K562 (cell line): ENCODE results near the gene HPS5. TPM values are rescaled to one million over a fixed set of nuclear protein-coding genes. Genes with fewer than 3 reads are reported as not detected.

Experiments used
- ATAC-seq: fragments of 200-7000 bp; cut with Tn5 transposase; 3 replicates; pipeline ENCODE4 v1.9.1; 2020; ENCODE audit warnings: moderate library complexity
- BruUV-seq: library from RNA; stranded (reverse); fragments of 400-500 nt; replicated peaks from 2 replicates; lab custom pipeline; 2021; lab: Mats Ljungman, UMichigan
- CTCF ChIA-PET: fragments of 300-600 bp; formaldehyde crosslinking; extraction: SDS; loops from one replicate; lab custom pipeline; 2021; ENCODE audit warnings: low intra/inter-chr PET ratio; lab: Yijun Ruan, JAX
- POLR2A ChIA-PET: fragments of 300-600, 350-650 bp; sonication (Branson Sonifier 250); formaldehyde crosslinking; extraction: SDS; loops from one replicate; lab custom pipeline; 2021; ENCODE audit warnings: antibody characterized with exemption, inconsistent platforms; lab: Yijun Ruan, JAX
- DNase-seq, 4 experiments: peaks; one replicate each; pipeline versions ENCODE4 v3.0.0 to v3.0.0-alpha.2; 2011 to 2018; ENCODE audit warnings: low spot score in 3 of 4, mixed read lengths in 3 of 4; ENCODE audit errors: extremely low read depth in 1 of 4
- FAIRE-seq: peaks from 2 replicates; lab custom pipeline; 2011; peaks lifted over from hg19 to GRCh38; lab: Jason Lieb, UNC
- H2AFZ ChIP-seq: 2 replicates; pipeline ENCODE4 v1.6.0; 2011; ENCODE audit warnings: low read depth, low read length, control low read depth, inconsistent platforms
- H3K27ac ChIP-seq: fragments of 200-600 bp; 3 replicates; pipeline ENCODE4 v1.8.0; 2011; ENCODE audit warnings: low read depth, mild to moderate bottlenecking, control low read depth, inconsistent platforms, low read length, moderate library complexity, mixed read lengths; ENCODE audit errors: extremely low read depth
- H3K27me3 ChIP-seq, 2 experiments: fragments of 300-600 bp in 1 of 2; 2 replicates in 1 of 2; 3 replicates in 1 of 2; pipeline versions ENCODE4 v1.6.0 to v1.8.0; 2011; ENCODE audit warnings: inconsistent platforms in 2 of 2, low read length in 2 of 2, mild to moderate bottlenecking in 1 of 2, mixed read lengths in 1 of 2, moderate library complexity in 1 of 2; ENCODE audit not compliant: control insufficient read depth in 2 of 2, insufficient read depth in 2 of 2
- H3K36me3 ChIP-seq: fragments of 300-600 bp; 3 replicates; pipeline ENCODE4 v1.8.0; 2011; ENCODE audit warnings: mild to moderate bottlenecking, low read length, inconsistent platforms; ENCODE audit not compliant: control insufficient read depth, insufficient read depth
- H3K4me1 ChIP-seq, 2 experiments: fragments of 200-600 bp in 1 of 2; replicated peaks in 1 of 2; 2 replicates in 1 of 2; 3 replicates in 1 of 2; pipeline versions ENCODE4 v1.5.1 to v1.8.0; 2011; ENCODE audit warnings: inconsistent platforms in 2 of 2, low read length in 2 of 2, mild to moderate bottlenecking in 1 of 2, mixed read lengths in 1 of 2, moderate library complexity in 1 of 2; ENCODE audit not compliant: control insufficient read depth in 2 of 2, insufficient read depth in 2 of 2
- H3K4me2 ChIP-seq: 2 replicates; pipeline ENCODE4 v1.6.1; 2011; ENCODE audit warnings: low read length, control low read depth, inconsistent platforms, mixed read lengths; ENCODE audit not compliant: insufficient read depth
- H3K4me3 ChIP-seq: fragments of 200-600 bp; sonication (generic), shearing (Covaris generic); 2 replicates; pipeline ENCODE4 v1.5.1; 2016; ENCODE audit warnings: control low read depth, inconsistent platforms
- H3K79me2 ChIP-seq: fragments of 200-600 bp; 3 replicates; pipeline ENCODE4 v1.8.0; 2011; ENCODE audit warnings: low read length, inconsistent platforms; ENCODE audit not compliant: control insufficient read depth, insufficient read depth
- H3K9ac ChIP-seq, 2 experiments: 2 replicates each; pipeline versions ENCODE4 v1.6.0 to v1.6.1; 2011; ENCODE audit warnings: low read depth in 2 of 2, low read length in 2 of 2, control low read depth in 1 of 2, inconsistent platforms in 1 of 2, mild to moderate bottlenecking in 1 of 2, mixed read lengths in 1 of 2; ENCODE audit not compliant: insufficient read depth in 1 of 2
- H3K9me1 ChIP-seq: one replicate; pipeline ENCODE4 v1.6.0; 2011; ENCODE audit warnings: inconsistent platforms, mild to moderate bottlenecking, low read length, moderate library complexity; ENCODE audit not compliant: control insufficient read depth, insufficient read depth
- H3K9me3 ChIP-seq: replicated peaks from 2 replicates; pipeline ENCODE4 v1.5.1; 2011; ENCODE audit warnings: low read depth, low read length, inconsistent platforms; ENCODE audit not compliant: control insufficient read depth, insufficient read depth
- H4K20me1 ChIP-seq: replicated peaks from 2 replicates; pipeline ENCODE4 v1.6.1; 2011; ENCODE audit warnings: low read length, inconsistent platforms, mixed read lengths; ENCODE audit not compliant: control insufficient read depth, insufficient read depth
- BHLHE40 ChIP-seq: IDR thresholded peaks from 2 replicates; pipeline ENCODE4 v1.6.1; 2011; ENCODE audit warnings: low read length, improper control_type of control experiment
- BRF1 ChIP-seq: IDR thresholded peaks from 3 replicates; pipeline ENCODE4 v1.6.1; 2011; ENCODE audit warnings: borderline replicate concordance, mild to moderate bottlenecking; ENCODE audit not compliant: insufficient read length; ENCODE audit errors: extremely low read depth
- CBFB ChIP-seq: sonication (generic); formaldehyde crosslinking; IDR thresholded peaks from 2 replicates; pipeline ENCODE4 v1.4.0; 2020; ENCODE audit warnings: mild to moderate bottlenecking, missing genetic modification reagents
- CREB1 ChIP-seq, 2 experiments: sonication (generic) in 1 of 2; formaldehyde crosslinking in 1 of 2; IDR thresholded peaks; 2 replicates each; pipeline versions ENCODE4 v1.6.1 to v1.8.0; 2012 to 2022; ENCODE audit warnings: inconsistent platforms in 1 of 2, mild to moderate bottlenecking in 1 of 2, missing genetic modification reagents in 1 of 2, moderate library complexity in 1 of 2
- EWSR1 ChIP-seq: fragments of 450-650 bp; IDR thresholded peaks from 2 replicates; pipeline ENCODE4 v1.6.1; 2018; ENCODE audit warnings: borderline replicate concordance, mild to moderate bottlenecking, low read depth, moderate library complexity; ENCODE audit not compliant: partially characterized antibody
- HDAC2 ChIP-seq: fragments of 450-650 bp; IDR thresholded peaks from 2 replicates; pipeline ENCODE4 v1.6.1; 2016; ENCODE audit warnings: mild to moderate bottlenecking
- POLR2B ChIP-seq: fragments of 450-650 bp; IDR thresholded peaks from 2 replicates; pipeline ENCODE4 v1.6.1; 2018; ENCODE audit warnings: low read depth; ENCODE audit not compliant: partially characterized antibody
- ZFX ChIP-seq: sonication (generic); formaldehyde crosslinking; IDR thresholded peaks from 2 replicates; pipeline ENCODE4 v1.8.0; 2022; ENCODE audit warnings: mild to moderate bottlenecking, missing genetic modification reagents, moderate library complexity
- ZNF134 ChIP-seq: fragments of 250-450 bp; sonication (Bioruptor Pico); conservative IDR thresholded peaks from 2 replicates; pipeline ENCODE4 v1.4.0; 2020
- WGBS: fragments of 100-300 bp; shearing (Covaris generic); methylation state at CpG from one replicate; pipeline ENCODE4 v1.1.6; 2016; ENCODE audit warnings: low coverage, mixed read lengths; ENCODE audit not compliant: insufficient coverage; ENCODE audit errors: missing lambda C conversion rate; 5-methylcytosine and 5-hydroxymethylcytosine counted together
- in situ Hi-C: fragments of 300-500 bp; cut with MboI; formaldehyde crosslinking; loops from 4 replicates; pipeline ENCODE4 v1.15.0; 2018; ENCODE audit warnings: inconsistent platforms, mixed read lengths
- intact Hi-C: fragments of 100-400 bp; cut with micrococcal nuclease; formaldehyde crosslinking; loops from 2 replicates; pipeline ENCODE4 v1.14.2; 2022
- polyA plus RNA-seq, 8 experiments: library from polyadenylated mRNA; depleted of rRNA in 4 of 8; stranded (reverse) in 5 of 8; unstranded in 3 of 8; fragments of >200 nt; fragmentation: Nextera tagmentation in 2 of 8; fragmentation: Illumina TruSeq in 1 of 8; extraction: Ambion mirVana in 2 of 8; extraction: Trizol in 1 of 8; gene quantifications; 2 replicates each; pipeline versions ENCODE4 v1.2.1 to v1.2.3, GENCODE V29; 2011 to 2014; ENCODE audit warnings: inconsistent platforms in 1 of 8, missing spikeins in 1 of 8
- total RNA-seq, 7 experiments: library from RNA; depleted of rRNA in 6 of 7; stranded (reverse); fragments of >200 nt in 6 of 7; fragmentation: Illumina TruSeq in 2 of 7; extraction: Trizol in 2 of 7; gene quantifications; 2 replicates each; pipeline versions ENCODE4 v1.2.1 to v1.2.3, GENCODE V29; 2011 to 2021; ENCODE audit warnings: low replicate concordance in 1 of 7
- TF ChIP-seq, protein P1 (sequence below), 2 experiments: IDR thresholded peaks in 1 of 2; conservative IDR thresholded peaks in 1 of 2; 2 replicates each; pipeline ENCODE4 v1.6.1; 2016; ENCODE audit warnings: low read depth in 2 of 2, mild to moderate bottlenecking in 1 of 2, missing compliant biosample characterization in 1 of 2, missing genetic modification characterization in 1 of 2, moderate library complexity in 1 of 2
- TF ChIP-seq, protein P2 (sequence below): fragments of 250-450 bp; sonication (Bioruptor Pico); IDR thresholded peaks from 2 replicates; pipeline ENCODE4 v1.8.0; 2021; ENCODE audit warnings: mild to moderate bottlenecking, moderate library complexity

Gene HPS5
- total and polyA plus RNA-seq, 9 of the 15 experiments (the other 6 are each of a cell fraction or from before 2014, with no cell fraction given): 12.2 to 28.1 (median 16.8) TPM

DNA sequence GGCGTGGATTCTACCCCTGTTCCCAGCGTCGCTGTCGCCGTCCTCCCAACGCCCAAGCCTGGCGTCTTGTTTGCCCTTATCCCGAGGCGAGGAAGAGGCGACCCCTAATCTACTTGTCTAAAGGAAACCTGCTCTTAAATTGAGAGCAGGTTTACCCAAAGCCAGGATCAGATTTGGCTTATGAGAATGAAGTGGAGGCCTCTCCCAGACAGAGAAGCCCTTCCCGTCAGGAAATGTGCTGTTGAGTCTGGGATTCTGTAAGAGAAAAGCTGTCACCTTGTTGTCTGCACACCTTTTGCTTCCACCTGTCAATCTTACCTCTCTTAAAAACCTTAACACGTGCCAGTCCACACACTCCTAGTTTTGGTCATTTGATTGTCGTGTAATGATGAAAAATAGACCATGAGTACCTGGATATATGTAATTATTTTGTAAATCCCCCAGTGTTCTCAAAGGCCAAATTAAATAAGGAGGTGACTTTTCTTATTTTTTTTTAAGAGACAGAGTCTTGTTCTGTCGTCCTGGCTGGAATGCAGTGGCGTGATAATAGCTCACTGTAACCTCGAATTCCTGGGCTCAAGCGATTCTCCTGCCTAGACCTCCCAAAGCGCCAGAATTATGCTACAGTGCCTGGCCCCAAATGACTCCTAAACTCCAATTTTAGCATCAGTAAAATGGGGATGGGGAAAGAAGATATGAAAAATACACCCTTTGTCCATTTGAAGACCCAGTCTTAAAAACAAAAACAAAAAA, 1.1 kb upstream of the HPS5 start:
- Histone ChIP-seq H3K9me3 (no peaks in the 10 kb centered on the region), H3K27me3 (no peaks in the 10 kb centered on the region; a peak in 1 of 5 replicates), H3K4me3 (peak overlapping the region; percentile 59), H3K9me1 (no peaks in the 10 kb centered on the region), H3K4me1 (peaks cover 6 to 28% of the 10 kb centered on the region in 2 experiments; a peak in 4 of 5 replicates), H3K4me2 (peak overlapping the region; percentile 96), H3K27ac (peak overlapping the region; percentile 96), H3K36me3 (peaks cover 37% of the 10 kb centered on the region), H3K79me2 (peaks cover 96% of the 10 kb centered on the region), H4K20me1 (no peaks in the 10 kb centered on the region), H3K9ac (peak overlapping the region; percentile 91 to 95), H2AFZ (peak overlapping the region; percentile 98; the same call in 1 of the 2 replicates)
- FAIRE-seq: peak; percentile 29
- WGBS: under 1% methylated on average over 14 of the region's 18 CpGs
- POLR2A ChIA-PET: interaction anchor here (0.9 to 1.5 kb wide), 4 partner anchors 11 to 204 kb away, joined by 3 read pairs; partner anchors contain the start of gene TSG101
- peak in 1 of 4 experiments; percentile 27 for DNase-seq
- TSS peak; percentile 47 for BruUV-seq
- intact Hi-C loops (loop anchor here (5.0 kb wide), 1 partner anchor 204 kb away; the partner anchor contains the start of gene TSG101), in situ Hi-C loops (no loop called here)
- CTCF ChIA-PET: no interaction called here
- no peak for ATAC-seq
- TF ChIP-seq EWSR1 (no peak), BRF1 (no peak), HDAC2 (no peak), ZFX (CRISPR knock-in tag) (no peak), BHLHE40 (0 out of 2 replicates have a peak, but pooled peaks have one; percentile 29), CBFB (no peak), CREB1 (IDR thresholded peaks at IDR 0.05) (no peak), CREB1 (CRISPR knock-in tag; IDR thresholded peaks at IDR 0.05) (no peak), POLR2B (no peak), ZNF134 (CRISPR knock-in tag) (no peak)
- TF ChIP-seq, protein P1, sequence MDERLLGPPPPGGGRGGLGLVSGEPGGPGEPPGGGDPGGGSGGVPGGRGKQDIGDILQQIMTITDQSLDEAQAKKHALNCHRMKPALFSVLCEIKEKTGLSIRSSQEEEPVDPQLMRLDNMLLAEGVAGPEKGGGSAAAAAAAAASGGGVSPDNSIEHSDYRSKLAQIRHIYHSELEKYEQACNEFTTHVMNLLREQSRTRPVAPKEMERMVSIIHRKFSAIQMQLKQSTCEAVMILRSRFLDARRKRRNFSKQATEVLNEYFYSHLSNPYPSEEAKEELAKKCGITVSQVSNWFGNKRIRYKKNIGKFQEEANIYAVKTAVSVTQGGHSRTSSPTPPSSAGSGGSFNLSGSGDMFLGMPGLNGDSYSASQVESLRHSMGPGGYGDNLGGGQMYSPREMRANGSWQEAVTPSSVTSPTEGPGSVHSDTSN (CRISPR knock-in tag; IDR thresholded peaks at IDR 0.05; ENCODE audit: low read depth): no peak
- TF ChIP-seq, protein P1 (tag; conservative IDR thresholded peaks at IDR 0.05; ENCODE audit: low read depth): 0 out of 2 replicates have a peak, but pooled peaks have one; percentile 6
- TF ChIP-seq, protein P2, sequence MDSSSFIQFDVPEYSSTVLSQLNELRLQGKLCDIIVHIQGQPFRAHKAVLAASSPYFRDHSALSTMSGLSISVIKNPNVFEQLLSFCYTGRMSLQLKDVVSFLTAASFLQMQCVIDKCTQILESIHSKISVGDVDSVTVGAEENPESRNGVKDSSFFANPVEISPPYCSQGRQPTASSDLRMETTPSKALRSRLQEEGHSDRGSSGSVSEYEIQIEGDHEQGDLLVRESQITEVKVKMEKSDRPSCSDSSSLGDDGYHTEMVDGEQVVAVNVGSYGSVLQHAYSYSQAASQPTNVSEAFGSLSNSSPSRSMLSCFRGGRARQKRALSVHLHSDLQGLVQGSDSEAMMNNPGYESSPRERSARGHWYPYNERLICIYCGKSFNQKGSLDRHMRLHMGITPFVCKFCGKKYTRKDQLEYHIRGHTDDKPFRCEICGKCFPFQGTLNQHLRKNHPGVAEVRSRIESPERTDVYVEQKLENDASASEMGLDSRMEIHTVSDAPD: no peak
